Mucosa of rectum (tissue), 2 donors: ENCODE measurements around the gene ARHGAP8.

Experiments used
- H3K27ac ChIP-seq, 2 donors: one replicate each; pipeline ENCODE4 v1.7.0; 2013; ENCODE audit warnings: inconsistent platforms in 2 of 2, low read depth in 2 of 2, low read length in 2 of 2
- H3K27me3 ChIP-seq, 2 donors: one replicate each; pipeline ENCODE4 v1.7.0; 2013; ENCODE audit warnings: low read length in 2 of 2; ENCODE audit not compliant: control insufficient read depth in 2 of 2, insufficient read depth in 2 of 2
- H3K36me3 ChIP-seq, 2 donors: one replicate each; pipeline ENCODE4 v1.7.0; 2013; ENCODE audit warnings: low read length in 2 of 2; ENCODE audit not compliant: control insufficient read depth in 2 of 2, insufficient read depth in 2 of 2
- H3K4me1 ChIP-seq, 2 donors: one replicate each; pipeline ENCODE4 v1.7.0; 2013; ENCODE audit warnings: low read length in 2 of 2, mild to moderate bottlenecking in 1 of 2; ENCODE audit not compliant: control insufficient read depth in 2 of 2, insufficient read depth in 2 of 2
- H3K4me3 ChIP-seq, 2 donors: one replicate each; pipeline ENCODE4 v1.7.0; 2013; ENCODE audit warnings: low read length in 2 of 2
- H3K9ac ChIP-seq, 2 donors: one replicate each; pipeline ENCODE4 v1.7.0; 2013; ENCODE audit warnings: low read length in 2 of 2, low read depth in 1 of 2, mild to moderate bottlenecking in 1 of 2
- H3K9me3 ChIP-seq, 2 donors: one replicate each; pipeline ENCODE4 v1.7.0; 2013; ENCODE audit warnings: low read length in 2 of 2; ENCODE audit not compliant: control insufficient read depth in 2 of 2
- donor health status: healthy.
- donor health status: Normal muscosa, but diverticular disease.

Gene ARHGAP8

DNA sequence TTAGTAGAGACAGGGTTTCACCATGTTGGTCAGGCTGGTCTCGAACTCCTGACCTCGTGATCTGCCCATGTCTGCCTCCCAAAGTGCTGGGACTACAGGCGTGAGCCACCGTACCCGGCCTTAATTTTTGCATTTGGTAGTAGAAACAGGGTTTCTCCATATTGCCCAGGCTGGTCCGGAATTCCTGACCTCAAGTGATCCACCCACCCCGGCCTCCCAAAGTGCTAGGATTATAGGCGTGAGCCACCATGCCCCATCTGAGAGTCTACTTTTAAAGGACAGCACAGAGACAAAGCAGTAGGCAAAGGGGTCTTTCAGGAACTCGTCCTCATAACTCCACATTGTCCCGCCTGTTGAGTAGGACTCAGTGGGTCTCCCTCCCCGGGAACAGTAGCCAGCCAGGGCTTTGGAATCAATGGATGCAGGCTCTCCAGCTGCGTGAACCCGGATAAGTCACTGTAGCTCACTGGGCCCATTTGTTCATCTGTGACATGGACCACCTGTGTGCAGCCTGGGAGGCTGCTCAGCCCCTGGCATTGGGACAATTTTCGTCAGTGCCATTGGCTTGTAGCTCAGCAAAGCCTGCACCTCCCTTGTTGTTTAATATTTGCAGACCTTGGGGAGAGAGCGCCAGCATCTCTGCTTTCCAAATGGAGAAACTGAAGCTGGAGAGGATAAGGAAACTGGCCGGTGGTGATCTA lies 86.1 kb downstream of the ARHGAP8 start:
- no peaks in the 10 kb centered on the region for H3K4me1 ChIP-seq
- no peaks in the 10 kb centered on the region for H3K9me3 ChIP-seq
- H3K36me3 ChIP-seq: peaks cover 3 to 11% of the 10 kb centered on the region in 2 donors
- H3K9ac ChIP-seq: no peak overlapping the region
- H3K27ac ChIP-seq: no peak overlapping the region
- H3K4me3 ChIP-seq: no peak overlapping the region
- no peaks in the 10 kb centered on the region for H3K27me3 ChIP-seq

DNA sequence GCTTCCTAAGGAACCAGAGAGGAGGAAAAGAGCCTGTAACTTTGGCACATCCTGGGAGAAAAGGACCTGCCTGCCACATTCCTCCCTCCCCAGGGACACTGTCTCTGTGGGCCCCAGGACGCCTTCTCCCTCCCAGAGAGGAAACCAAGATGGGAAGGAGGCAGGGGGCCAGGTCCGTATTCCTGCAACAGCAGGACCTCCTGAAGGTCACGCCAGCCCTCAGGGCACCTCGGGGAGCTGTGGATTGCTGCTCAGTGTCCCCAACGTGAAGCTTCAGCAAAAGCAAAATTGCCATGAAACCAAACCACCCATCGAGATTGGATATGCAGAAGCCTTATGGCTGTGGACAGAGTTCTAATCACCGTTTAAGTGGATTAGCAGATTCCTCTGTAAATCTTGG lies 86.7 kb downstream of the ARHGAP8 start:
- Histone ChIP-seq H3K27ac (no peak overlapping the region), H3K4me3 (no peak overlapping the region), H3K4me1 (no peaks in the 10 kb centered on the region), H3K36me3 (peaks cover 3 to 11% of the 10 kb centered on the region in 2 donors), H3K27me3 (no peaks in the 10 kb centered on the region), H3K9ac (no peak overlapping the region), H3K9me3 (no peaks in the 10 kb centered on the region)

DNA sequence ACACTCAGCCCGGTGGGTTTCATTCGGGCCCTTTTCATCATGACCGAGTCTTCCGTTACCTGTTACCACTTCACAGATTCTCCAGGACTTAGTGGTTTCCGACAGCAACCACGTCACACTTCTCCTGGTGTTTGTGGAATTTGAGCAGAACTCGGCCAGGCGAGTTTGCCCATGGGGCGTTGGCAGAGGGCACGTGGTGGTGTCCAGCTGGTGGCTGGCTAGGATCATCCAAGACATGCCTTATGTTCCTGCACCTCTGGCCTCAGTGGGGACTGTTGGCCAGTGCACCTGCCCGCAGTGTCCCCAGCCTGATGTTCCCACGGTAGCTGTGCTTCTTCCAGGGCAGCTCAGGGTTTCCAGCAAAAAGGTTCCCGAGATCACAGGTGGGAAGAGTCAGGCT lies 87.3 kb downstream of the ARHGAP8 start:
- Histone ChIP-seq H3K9me3 (no peaks in the 10 kb centered on the region), H3K27ac (no peak overlapping the region), H3K27me3 (no peaks in the 10 kb centered on the region), H3K4me1 (no peaks in the 10 kb centered on the region), H3K4me3 (no peak overlapping the region), H3K36me3 (peaks cover 3 to 11% of the 10 kb centered on the region in 2 donors), H3K9ac (no peak overlapping the region)

DNA sequence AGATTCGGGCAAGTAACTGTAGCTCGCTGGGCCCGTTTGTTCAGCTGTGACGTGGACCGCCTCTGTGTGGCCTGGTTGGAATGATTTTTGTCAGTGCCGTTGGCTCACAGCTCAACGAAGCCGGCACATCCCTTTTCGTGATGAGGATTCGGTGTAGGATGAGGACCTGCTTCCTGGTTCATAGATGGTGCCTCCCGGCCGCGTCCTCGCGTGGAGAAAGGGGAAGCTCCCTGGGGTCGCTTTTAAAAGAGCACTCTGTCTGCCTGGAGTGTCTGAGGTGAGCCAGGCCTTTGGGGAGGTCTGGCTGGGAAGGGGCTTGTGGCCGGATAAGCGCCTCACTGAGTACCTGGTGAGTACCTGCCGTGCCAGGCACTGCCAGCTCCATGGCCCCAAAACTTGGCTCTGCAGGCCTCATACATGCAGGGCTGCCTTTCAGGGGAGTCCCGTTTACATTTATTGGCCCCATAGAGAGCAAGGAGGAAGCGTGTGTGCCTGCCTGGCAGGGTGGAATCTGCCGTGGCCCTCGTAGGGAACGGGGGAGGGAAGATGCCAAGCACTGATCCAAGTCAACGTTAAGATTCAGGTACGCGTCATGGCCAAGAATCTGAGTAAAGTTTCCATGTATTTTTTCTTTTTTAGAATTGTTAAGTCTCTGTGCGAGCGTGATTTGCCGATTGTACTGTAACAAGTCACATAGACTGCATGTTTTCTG lies 88.4 kb downstream of the ARHGAP8 start:
- Histone ChIP-seq H3K27ac (no peak overlapping the region), H3K9me3 (no peaks in the 10 kb centered on the region), H3K4me1 (no peaks in the 10 kb centered on the region), H3K9ac (no peak overlapping the region), H3K27me3 (no peaks in the 10 kb centered on the region), H3K4me3 (no peak overlapping the region), H3K36me3 (peaks cover 2 to 11% of the 10 kb centered on the region in 2 donors)

DNA sequence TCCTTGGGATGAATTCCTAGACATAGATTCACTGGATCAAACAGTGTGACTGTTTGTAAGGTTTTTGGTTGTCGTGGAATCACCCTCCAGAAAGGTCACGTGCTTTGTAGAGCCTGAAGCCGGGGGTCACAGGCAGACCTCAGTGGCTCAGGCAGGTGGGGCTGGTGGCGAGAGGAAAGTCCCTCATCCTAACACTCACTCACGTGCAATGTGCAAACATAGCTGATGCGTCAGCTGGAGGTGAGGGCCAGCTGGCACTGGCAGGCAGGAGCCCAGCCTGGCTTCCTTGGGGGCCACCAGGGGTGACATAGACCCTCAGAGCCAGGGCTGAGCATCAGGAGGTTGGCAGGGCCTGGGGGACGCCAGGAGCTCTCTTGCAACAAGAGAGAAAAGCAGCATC lies 90.0 kb downstream of the ARHGAP8 start:
- no peak overlapping the region for H3K27ac ChIP-seq
- H3K9ac ChIP-seq: no peak overlapping the region
- no peak overlapping the region for H3K4me3 ChIP-seq
- H3K27me3 ChIP-seq: no peaks in the 10 kb centered on the region
- H3K4me1 ChIP-seq: no peaks in the 10 kb centered on the region
- H3K9me3 ChIP-seq: no peaks in the 10 kb centered on the region
- H3K36me3 ChIP-seq: peaks cover 0 to 5% of the 10 kb centered on the region in 2 donors

DNA sequence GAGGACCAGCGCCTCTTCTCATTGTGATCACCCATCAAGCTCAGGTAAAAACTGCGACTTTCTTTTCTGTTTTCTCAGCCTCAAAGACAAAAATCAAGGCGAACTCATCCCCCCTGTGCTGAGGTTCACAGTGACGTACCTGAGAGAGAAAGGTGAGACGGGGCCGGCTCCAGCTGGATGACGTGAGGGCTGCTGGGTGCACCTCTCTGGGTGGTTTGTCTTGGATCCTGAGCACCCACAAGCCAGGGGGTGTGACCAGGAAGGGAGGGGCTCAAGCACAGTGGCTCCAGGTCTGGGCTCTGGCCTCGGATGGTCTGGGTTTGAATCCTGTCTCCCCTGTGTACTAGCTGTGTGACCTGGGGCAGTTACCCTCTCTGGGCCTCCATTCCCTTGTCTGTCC lies 92.8 kb downstream of the ARHGAP8 start:
- H3K27ac ChIP-seq: no peak overlapping the region
- H3K27me3 ChIP-seq: no peaks in the 10 kb centered on the region
- H3K9me3 ChIP-seq: no peaks in the 10 kb centered on the region
- no peak overlapping the region for H3K4me3 ChIP-seq
- no peak overlapping the region for H3K9ac ChIP-seq
- no peaks in the 10 kb centered on the region for H3K4me1 ChIP-seq
- H3K36me3 ChIP-seq: peaks cover 3 to 4% of the 10 kb centered on the region in 2 donors

DNA sequence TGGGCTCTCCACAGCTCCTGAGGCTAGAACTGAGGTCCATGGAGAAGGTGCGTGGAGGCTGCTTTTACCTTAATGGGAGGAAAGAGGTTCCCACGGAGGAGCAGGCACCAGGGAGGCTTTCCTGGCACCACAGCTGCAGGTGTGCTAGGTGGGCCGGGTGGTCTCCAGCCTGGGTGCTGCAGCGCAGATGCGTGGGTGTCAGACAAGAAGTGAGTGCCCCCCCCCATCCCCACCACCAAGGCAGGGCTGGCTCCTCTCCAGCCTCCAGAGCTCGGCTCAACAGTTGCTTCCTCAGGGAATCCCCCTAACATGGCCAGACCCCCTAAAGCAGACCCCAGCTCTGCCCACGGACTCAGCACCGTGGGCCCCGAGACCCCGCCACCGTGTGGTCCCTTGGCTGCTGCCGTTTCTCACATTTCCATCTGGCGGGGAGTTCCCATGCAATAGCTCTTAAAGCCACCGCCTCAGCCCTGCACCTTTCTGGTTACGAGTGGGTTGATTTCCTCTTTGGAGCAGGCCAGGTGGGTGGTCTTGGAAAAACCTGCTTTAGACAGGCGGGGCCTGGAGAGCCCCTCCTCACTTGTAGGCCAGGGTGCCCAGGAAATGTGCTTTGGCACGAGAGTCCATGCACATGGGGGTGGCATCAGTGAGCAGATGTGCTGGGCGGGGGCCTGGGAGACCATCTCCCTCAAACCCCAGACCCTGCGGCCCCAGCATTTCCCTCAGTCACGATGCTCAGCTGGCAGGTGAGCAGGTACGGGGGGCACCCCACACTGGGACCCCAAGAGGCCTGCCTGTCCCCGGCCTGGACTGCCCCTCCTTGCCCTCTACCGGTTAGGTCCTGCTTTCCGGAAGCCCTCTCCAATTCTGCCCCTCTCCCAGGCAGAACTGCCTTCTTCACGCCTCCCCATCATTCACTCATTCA lies 93.7 kb downstream of the ARHGAP8 start:
- H3K27ac ChIP-seq: no peak overlapping the region
- no peak overlapping the region for H3K4me3 ChIP-seq
- H3K9ac ChIP-seq: no peak overlapping the region
- no peaks in the 10 kb centered on the region for H3K27me3 ChIP-seq
- no peaks in the 10 kb centered on the region for H3K9me3 ChIP-seq
- H3K4me1 ChIP-seq: no peaks in the 10 kb centered on the region
- H3K36me3 ChIP-seq: peaks cover 3 to 4% of the 10 kb centered on the region in 2 donors

DNA sequence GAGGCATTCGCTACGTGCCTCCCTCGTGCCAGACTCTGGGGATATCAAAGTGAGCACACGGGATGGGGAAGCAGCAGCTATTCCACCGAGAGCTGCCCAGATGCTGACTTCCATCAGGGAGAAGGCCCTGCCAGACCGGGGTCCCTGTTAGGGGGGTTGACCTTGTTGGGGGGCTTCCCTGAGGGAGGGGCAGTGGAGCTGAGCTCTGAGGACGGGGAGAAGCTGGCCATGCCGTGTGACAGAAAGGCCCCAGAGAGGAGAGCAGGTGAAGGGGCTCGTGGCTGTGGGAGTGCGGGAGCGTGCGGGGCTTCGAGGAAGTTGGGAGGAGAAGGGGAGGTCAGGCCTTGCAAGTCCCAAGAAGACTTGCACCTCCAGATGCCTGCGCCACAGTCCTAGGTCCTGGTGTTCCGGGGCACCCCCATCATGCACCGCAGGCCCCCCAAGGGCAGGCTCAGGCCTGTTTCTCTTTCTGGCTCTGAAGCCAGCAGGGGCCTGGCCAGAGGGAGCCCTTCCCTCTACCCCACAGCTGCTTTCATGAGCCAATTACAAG lies 94.4 kb downstream of the ARHGAP8 start:
- peaks cover 3 to 6% of the 10 kb centered on the region in 2 donors for H3K36me3 ChIP-seq
- no peak overlapping the region for H3K4me3 ChIP-seq
- H3K27ac ChIP-seq: no peak overlapping the region
- H3K9me3 ChIP-seq: no peaks in the 10 kb centered on the region
- H3K4me1 ChIP-seq: no peaks in the 10 kb centered on the region
- H3K27me3 ChIP-seq: no peaks in the 10 kb centered on the region
- H3K9ac ChIP-seq: no peak overlapping the region

DNA sequence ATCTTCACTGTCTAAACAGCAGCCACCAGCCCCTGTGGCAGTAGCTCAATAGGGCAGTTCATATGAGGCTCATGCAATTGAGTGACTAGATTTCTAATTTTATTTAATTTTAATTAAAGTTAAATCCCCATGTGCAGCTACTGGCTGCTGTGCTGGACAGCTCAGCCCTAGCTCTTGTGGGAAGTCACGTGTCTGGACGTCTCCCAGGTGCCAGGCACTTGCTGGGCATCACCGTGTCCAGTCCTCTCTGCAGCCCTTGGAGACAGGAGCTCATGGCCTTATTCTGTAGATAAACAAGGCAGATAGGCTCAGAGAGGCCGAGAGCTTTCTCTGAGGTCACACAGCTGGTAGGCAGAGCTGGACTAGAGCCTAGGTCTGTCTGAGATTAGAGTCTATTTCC lies 95.0 kb downstream of the ARHGAP8 start:
- no peaks in the 10 kb centered on the region for H3K27me3 ChIP-seq
- peaks cover 3 to 6% of the 10 kb centered on the region in 2 donors for H3K36me3 ChIP-seq
- no peak overlapping the region for H3K27ac ChIP-seq
- no peak overlapping the region for H3K9ac ChIP-seq
- H3K4me3 ChIP-seq: no peak overlapping the region
- no peaks in the 10 kb centered on the region for H3K9me3 ChIP-seq
- no peaks in the 10 kb centered on the region for H3K4me1 ChIP-seq
